ENCODE results near the gene FXN.

DNA sequence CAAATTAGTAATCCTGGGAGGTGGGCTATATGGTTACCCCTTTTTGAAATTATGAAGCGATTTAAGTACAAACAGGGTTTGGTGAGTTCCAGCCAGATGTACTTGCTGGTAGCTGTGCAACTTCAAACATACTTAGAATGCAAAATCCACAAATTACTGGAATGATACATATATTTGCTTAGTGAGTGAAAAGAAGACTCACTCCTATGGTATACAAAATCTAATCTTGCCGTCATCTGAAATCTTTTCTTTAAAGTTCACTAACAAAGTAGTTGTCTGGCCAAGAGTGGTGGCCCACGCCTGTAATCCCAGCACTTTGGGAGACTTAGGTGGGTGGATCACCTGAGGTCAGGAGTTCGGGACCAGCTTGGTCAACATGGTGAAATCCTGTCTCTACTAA is 73.6 kb downstream of the FXN start:
- TF ChIP-seq, protein P1, sequence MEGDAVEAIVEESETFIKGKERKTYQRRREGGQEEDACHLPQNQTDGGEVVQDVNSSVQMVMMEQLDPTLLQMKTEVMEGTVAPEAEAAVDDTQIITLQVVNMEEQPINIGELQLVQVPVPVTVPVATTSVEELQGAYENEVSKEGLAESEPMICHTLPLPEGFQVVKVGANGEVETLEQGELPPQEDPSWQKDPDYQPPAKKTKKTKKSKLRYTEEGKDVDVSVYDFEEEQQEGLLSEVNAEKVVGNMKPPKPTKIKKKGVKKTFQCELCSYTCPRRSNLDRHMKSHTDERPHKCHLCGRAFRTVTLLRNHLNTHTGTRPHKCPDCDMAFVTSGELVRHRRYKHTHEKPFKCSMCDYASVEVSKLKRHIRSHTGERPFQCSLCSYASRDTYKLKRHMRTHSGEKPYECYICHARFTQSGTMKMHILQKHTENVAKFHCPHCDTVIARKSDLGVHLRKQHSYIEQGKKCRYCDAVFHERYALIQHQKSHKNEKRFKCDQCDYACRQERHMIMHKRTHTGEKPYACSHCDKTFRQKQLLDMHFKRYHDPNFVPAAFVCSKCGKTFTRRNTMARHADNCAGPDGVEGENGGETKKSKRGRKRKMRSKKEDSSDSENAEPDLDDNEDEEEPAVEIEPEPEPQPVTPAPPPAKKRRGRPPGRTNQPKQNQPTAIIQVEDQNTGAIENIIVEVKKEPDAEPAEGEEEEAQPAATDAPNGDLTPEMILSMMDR (conservative IDR thresholded peaks at IDR 0.05) = no peak
- no peak for TF ChIP-seq ZFX (IDR thresholded peaks at IDR 0.05)

All from C4-2B (cell line).